Measurements from ENCODE around the gene MAPK7.

The MAPK7 gene

GRCh38 chr17:19337712-19338023 is 40.6 kb upstream of the MAPK7 start:
- Mint-ChIP-seq H3K36me3 (ENCODE audit: insufficient read depth) (no peaks in the 10 kb centered on the region), H3K27ac (no peak overlapping the region), H3K4me1 (ENCODE audit: low read depth in 2 of 2) (peaks cover 0 to 3% of the 10 kb centered on the region in 2 donors), H3K9me3 (no peaks in the 10 kb centered on the region), H3K27me3 (peaks cover 19 to 46% of the 10 kb centered on the region in 2 donors), H3K4me3 (no peak overlapping the region)
- no peak for ATAC-seq (replicated peaks)
- DNase-seq: no peak

GRCh38 chr17:19338031-19338990 is 40.0 kb upstream of the MAPK7 start:
- no peak overlapping the region for H3K27ac Mint-ChIP-seq
- H3K4me3 Mint-ChIP-seq: no peak overlapping the region
- ATAC-seq (replicated peaks) (peak; percentile 85), DNase-seq (peak; percentile 38 to 55 (median 48))
- no peaks in the 10 kb centered on the region for H3K9me3 Mint-ChIP-seq
- peaks cover 0 to 3% of the 10 kb centered on the region in 2 donors for H3K4me1 Mint-ChIP-seq (ENCODE audit: low read depth in 2 of 2)
- no peaks in the 10 kb centered on the region for H3K36me3 Mint-ChIP-seq (ENCODE audit: insufficient read depth)
- peaks cover 19 to 46% of the 10 kb centered on the region in 2 donors for H3K27me3 Mint-ChIP-seq

- peaks cover 0 to 3% of the 10 kb centered on the region in 2 donors for H3K4me1 Mint-ChIP-seq (ENCODE audit: low read depth in 2 of 2)
- no peak overlapping the region for H3K27ac Mint-ChIP-seq
- ATAC-seq (replicated peaks): no peak
- no peaks in the 10 kb centered on the region for H3K36me3 Mint-ChIP-seq (ENCODE audit: insufficient read depth)
- no peak for DNase-seq
- no peak overlapping the region for H3K4me3 Mint-ChIP-seq
- peaks cover 19 to 46% of the 10 kb centered on the region in 2 donors for H3K27me3 Mint-ChIP-seq
- no peaks in the 10 kb centered on the region for H3K9me3 Mint-ChIP-seq
Measured at GRCh38 chr17:19339341-19339815, 38.9 kb upstream of the MAPK7 start.

- H3K36me3 Mint-ChIP-seq (ENCODE audit: insufficient read depth): no peaks in the 10 kb centered on the region
- peaks cover 19 to 35% of the 10 kb centered on the region in 2 donors for H3K27me3 Mint-ChIP-seq
- peaks cover 0 to 3% of the 10 kb centered on the region in 2 donors for H3K4me1 Mint-ChIP-seq (ENCODE audit: low read depth in 2 of 2)
- ATAC-seq (replicated peaks) (no peak), DNase-seq (no peak)
- H3K9me3 Mint-ChIP-seq: no peaks in the 10 kb centered on the region
- no peak overlapping the region for H3K27ac Mint-ChIP-seq
- no peak overlapping the region for H3K4me3 Mint-ChIP-seq
Measured at GRCh38 chr17:19341211-19341631, 37.1 kb upstream of the MAPK7 start.

GRCh38 chr17:19341641-19342610 is 36.4 kb upstream of the MAPK7 start:
- Mint-ChIP-seq H3K4me1 (ENCODE audit: low read depth in 2 of 2) (peaks cover 0 to 2% of the 10 kb centered on the region in 2 donors), H3K36me3 (ENCODE audit: insufficient read depth) (no peaks in the 10 kb centered on the region), H3K27ac (no peak overlapping the region), H3K9me3 (no peaks in the 10 kb centered on the region), H3K4me3 (no peak overlapping the region), H3K27me3 (peaks cover 19 to 31% of the 10 kb centered on the region in 2 donors)
- DNase-seq (no peak), ATAC-seq (replicated peaks) (no peak)

GRCh38 chr17:19342611-19343255 is 35.6 kb upstream of the MAPK7 start:
- Mint-ChIP-seq H3K27me3 (peaks cover 19 to 26% of the 10 kb centered on the region in 2 donors), H3K9me3 (no peaks in the 10 kb centered on the region), H3K27ac (no peak overlapping the region), H3K4me3 (no peak overlapping the region), H3K36me3 (ENCODE audit: insufficient read depth) (no peaks in the 10 kb centered on the region), H3K4me1 (ENCODE audit: low read depth in 2 of 2) (no peaks in the 10 kb centered on the region)
- ATAC-seq (replicated peaks): no peak
- DNase-seq: no peak

GRCh38 chr17:19343256-19343630 is 35.1 kb upstream of the MAPK7 start:
- Mint-ChIP-seq H3K27ac (no peak overlapping the region), H3K4me1 (ENCODE audit: low read depth in 2 of 2) (no peaks in the 10 kb centered on the region), H3K36me3 (ENCODE audit: insufficient read depth) (no peaks in the 10 kb centered on the region), H3K4me3 (no peak overlapping the region), H3K27me3 (peaks cover 19 to 26% of the 10 kb centered on the region in 2 donors), H3K9me3 (no peaks in the 10 kb centered on the region)
- DNase-seq (no peak), ATAC-seq (replicated peaks) (no peak)

- H3K4me1 Mint-ChIP-seq (ENCODE audit: low read depth in 2 of 2): no peaks in the 10 kb centered on the region
- DNase-seq (no peak), ATAC-seq (replicated peaks) (no peak)
- H3K27me3 Mint-ChIP-seq: peaks cover 19 to 26% of the 10 kb centered on the region in 2 donors
- H3K27ac Mint-ChIP-seq: no peak overlapping the region
- no peaks in the 10 kb centered on the region for H3K36me3 Mint-ChIP-seq (ENCODE audit: insufficient read depth)
- no peaks in the 10 kb centered on the region for H3K9me3 Mint-ChIP-seq
- H3K4me3 Mint-ChIP-seq: no peak overlapping the region
Measured at GRCh38 chr17:19343671-19344151, 34.6 kb upstream of the MAPK7 start.

GRCh38 chr17:19344311-19345066 is 33.8 kb upstream of the MAPK7 start:
- Mint-ChIP-seq H3K9me3 (no peaks in the 10 kb centered on the region), H3K36me3 (ENCODE audit: insufficient read depth) (no peaks in the 10 kb centered on the region), H3K27ac (no peak overlapping the region), H3K4me1 (ENCODE audit: low read depth in 2 of 2) (no peaks in the 10 kb centered on the region), H3K27me3 (peaks cover 15 to 21% of the 10 kb centered on the region in 2 donors), H3K4me3 (no peak overlapping the region)
- DNase-seq (no peak), ATAC-seq (replicated peaks) (no peak)

GRCh38 chr17:19345067-19345460 is 33.2 kb upstream of the MAPK7 start:
- no peak overlapping the region for H3K4me3 Mint-ChIP-seq
- peaks cover 13 to 19% of the 10 kb centered on the region in 2 donors for H3K27me3 Mint-ChIP-seq
- DNase-seq (no peak), ATAC-seq (replicated peaks) (no peak)
- no peaks in the 10 kb centered on the region for H3K9me3 Mint-ChIP-seq
- H3K4me1 Mint-ChIP-seq (ENCODE audit: low read depth in 2 of 2): no peaks in the 10 kb centered on the region
- no peaks in the 10 kb centered on the region for H3K36me3 Mint-ChIP-seq (ENCODE audit: insufficient read depth)
- H3K27ac Mint-ChIP-seq: no peak overlapping the region

- H3K27me3 Mint-ChIP-seq: peaks cover 13 to 19% of the 10 kb centered on the region in 2 donors
- H3K4me1 Mint-ChIP-seq (ENCODE audit: low read depth in 2 of 2): no peaks in the 10 kb centered on the region
- H3K4me3 Mint-ChIP-seq: no peak overlapping the region
- no peaks in the 10 kb centered on the region for H3K9me3 Mint-ChIP-seq
- DNase-seq (no peak), ATAC-seq (replicated peaks) (no peak)
- no peaks in the 10 kb centered on the region for H3K36me3 Mint-ChIP-seq (ENCODE audit: insufficient read depth)
- H3K27ac Mint-ChIP-seq: no peak overlapping the region
Measured at GRCh38 chr17:19345486-19346350, 32.6 kb upstream of the MAPK7 start.
